ENCODE results near the gene CASZ1.

- TF ChIP-seq, protein P1, sequence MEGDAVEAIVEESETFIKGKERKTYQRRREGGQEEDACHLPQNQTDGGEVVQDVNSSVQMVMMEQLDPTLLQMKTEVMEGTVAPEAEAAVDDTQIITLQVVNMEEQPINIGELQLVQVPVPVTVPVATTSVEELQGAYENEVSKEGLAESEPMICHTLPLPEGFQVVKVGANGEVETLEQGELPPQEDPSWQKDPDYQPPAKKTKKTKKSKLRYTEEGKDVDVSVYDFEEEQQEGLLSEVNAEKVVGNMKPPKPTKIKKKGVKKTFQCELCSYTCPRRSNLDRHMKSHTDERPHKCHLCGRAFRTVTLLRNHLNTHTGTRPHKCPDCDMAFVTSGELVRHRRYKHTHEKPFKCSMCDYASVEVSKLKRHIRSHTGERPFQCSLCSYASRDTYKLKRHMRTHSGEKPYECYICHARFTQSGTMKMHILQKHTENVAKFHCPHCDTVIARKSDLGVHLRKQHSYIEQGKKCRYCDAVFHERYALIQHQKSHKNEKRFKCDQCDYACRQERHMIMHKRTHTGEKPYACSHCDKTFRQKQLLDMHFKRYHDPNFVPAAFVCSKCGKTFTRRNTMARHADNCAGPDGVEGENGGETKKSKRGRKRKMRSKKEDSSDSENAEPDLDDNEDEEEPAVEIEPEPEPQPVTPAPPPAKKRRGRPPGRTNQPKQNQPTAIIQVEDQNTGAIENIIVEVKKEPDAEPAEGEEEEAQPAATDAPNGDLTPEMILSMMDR (IDR thresholded peaks at IDR 0.05; ENCODE audit: insufficient read depth, low read length, poor library complexity, severe bottlenecking) = no peak
- TF ChIP-seq EZH2phosphoT487 (conservative IDR thresholded peaks at IDR 0.05; ENCODE audit: low read length) = no peak
Measured at GRCh38 chr1:10675813-10676212, 120.6 kb downstream of the CASZ1 start.
